Naive thymus-derived CD4-positive, alpha-beta T cell (primary cell): ENCODE measurements around the gene TAF1B. TPM values are rescaled to one million over a fixed set of nuclear protein-coding genes. Genes with fewer than 3 reads are reported as not detected.
A peak's percentile ranks its signal among the peaks of the same experiment; 100 is the strongest.

Source experiments
- ATAC-seq: fragments of 150-1000 bp; cut with Tn5 transposase; 2 replicates; pipeline ENCODE4 v1.10.0; 2021; ENCODE audit warnings: mild to moderate bottlenecking, moderate library complexity
- CTCF ChIA-PET: fragments of 350-600 bp; sonication (Branson Sonifier 250); formaldehyde crosslinking; loops from one replicate; lab custom pipeline; 2021; ENCODE audit warnings: antibody characterized with exemption; lab: Charles Lee
- POLR2A ChIA-PET: fragments of 350-600 bp; sonication (Branson Sonifier 250); formaldehyde crosslinking; loops from one replicate; lab custom pipeline; 2021; ENCODE audit warnings: antibody characterized with exemption, inconsistent platforms; lab: Charles Lee
- DNase-seq, 9 donors: peaks; one replicate each; pipeline versions ENCODE4 v3.0.0 to v3.0.0-alpha.2; 2020 to 2022; ENCODE audit warnings: mixed read lengths in 1 of 9
- H3K27ac ChIP-seq: one replicate; pipeline ENCODE4 v1.7.0; 2013; ENCODE audit warnings: mild to moderate bottlenecking, low read depth, low read length, moderate library complexity
- H3K27me3 ChIP-seq, 2 donors: one replicate each; pipeline ENCODE4 v1.7.0; 2013; ENCODE audit warnings: low read length in 2 of 2, mild to moderate bottlenecking in 2 of 2, moderate library complexity in 2 of 2; ENCODE audit not compliant: control insufficient read depth in 2 of 2, insufficient read depth in 2 of 2
- H3K36me3 ChIP-seq, 3 experiments: 1 replicate in 2 of 3; 2 replicates in 1 of 3; pipeline ENCODE4 v1.7.0; 2013; ENCODE audit warnings: low read length in 3 of 3, mild to moderate bottlenecking in 3 of 3, moderate library complexity in 1 of 3; ENCODE audit not compliant: insufficient read depth in 3 of 3, control insufficient read depth in 2 of 3
- H3K4me1 ChIP-seq, 2 donors: one replicate each; pipeline ENCODE4 v1.7.0; 2013; ENCODE audit warnings: low read length in 2 of 2, mild to moderate bottlenecking in 2 of 2, moderate library complexity in 1 of 2; ENCODE audit not compliant: control insufficient read depth in 2 of 2, insufficient read depth in 2 of 2
- H3K4me3 ChIP-seq: 2 replicates; pipeline ENCODE4 v1.7.0; 2013; ENCODE audit warnings: mild to moderate bottlenecking, low read length
- H3K9me3 ChIP-seq, 3 experiments: 1 replicate in 2 of 3; 2 replicates in 1 of 3; pipeline ENCODE4 v1.7.0; 2013; ENCODE audit warnings: low read length in 3 of 3; ENCODE audit not compliant: control insufficient read depth in 2 of 3
- H3K27ac Mint-ChIP-seq, 9 donors: one replicate each; pipeline ENCODE4 v1.8.0; 2020 to 2022; ENCODE audit warnings: mixed read lengths in 9 of 9, mild to moderate bottlenecking in 8 of 9, moderate library complexity in 5 of 9, inconsistent platforms in 2 of 9
- H3K27me3 Mint-ChIP-seq, 5 donors: one replicate each; pipeline ENCODE4 v1.8.0; 2021 to 2022; ENCODE audit warnings: mixed read lengths in 5 of 5, mild to moderate bottlenecking in 1 of 5
- H3K36me3 Mint-ChIP-seq, 5 donors: one replicate each; pipeline ENCODE4 v1.8.0; 2020 to 2022; ENCODE audit warnings: mixed read lengths in 5 of 5, mild to moderate bottlenecking in 3 of 5, inconsistent platforms in 1 of 5
- H3K4me1 Mint-ChIP-seq, 7 donors: one replicate each; pipeline ENCODE4 v1.8.0; 2020 to 2022; ENCODE audit warnings: mixed read lengths in 7 of 7, mild to moderate bottlenecking in 3 of 7, inconsistent platforms in 1 of 7
- H3K4me3 Mint-ChIP-seq, 10 donors: one replicate each; pipeline ENCODE4 v1.8.0; 2020 to 2022; ENCODE audit warnings: mild to moderate bottlenecking in 10 of 10, mixed read lengths in 10 of 10, moderate library complexity in 6 of 10, inconsistent platforms in 2 of 10
- H3K9me3 Mint-ChIP-seq, 11 donors: one replicate each; pipeline ENCODE4 v1.8.0; 2020 to 2022; ENCODE audit warnings: mixed read lengths in 11 of 11, mild to moderate bottlenecking in 4 of 11, inconsistent platforms in 1 of 11, moderate library complexity in 1 of 11
- intact Hi-C, 2 donors: fragments of 100-400 bp; cut with micrococcal nuclease; formaldehyde crosslinking; loops; one replicate each; pipeline ENCODE4 v1.15.1; 2023
- polyA plus RNA-seq, 2 donors: library from polyadenylated mRNA; unstranded; fragments of 300-500 nt; fragmentation: Illumina TruSeq; gene quantifications; one replicate each; pipeline ENCODE4 v1.2.3, GENCODE V29; 2021
- total RNA-seq, 6 experiments: library from RNA in 5 of 6; stranded (reverse) in 5 of 6; gene quantifications; 1 replicate in 5 of 6; 2 replicates in 1 of 6; pipeline ENCODE4 v1.2.3 and lab custom pipeline; 2021 to 2026

The TAF1B gene
- total and polyA plus RNA-seq, 7 experiments from 2014 or later = 7.2 to 28.2 (median 16.0) TPM

GRCh38 chr2:9946818-9947217, 103.5 kb downstream of the TAF1B start:
- H3K27ac ChIP-seq = no peak overlapping the region
- Mint-ChIP-seq H3K36me3 (no peaks in the 10 kb centered on the region), H3K27ac (no peak overlapping the region), H3K4me1 (peaks cover 0 to 7% (median 4%) of the 10 kb centered on the region in 7 donors), H3K27me3 (peaks cover 9 to 65% (median 26%) of the 10 kb centered on the region in 5 donors), H3K9me3 (no peaks in the 10 kb centered on the region), H3K4me3 (no peak overlapping the region)
- H3K27me3 ChIP-seq = no peaks in the 10 kb centered on the region
- DNase-seq = no peak
- H3K4me1 ChIP-seq = no peaks in the 10 kb centered on the region
- H3K9me3 ChIP-seq = no peaks in the 10 kb centered on the region
- POLR2A ChIA-PET = interaction anchor here (0.7 kb wide), 1 partner anchor 21 kb away, joined by 3 read pairs; no protein-coding TSS in a partner anchor
- H3K36me3 ChIP-seq = no peaks in the 10 kb centered on the region
- H3K4me3 ChIP-seq = no peak overlapping the region
- ATAC-seq = no peak
- CTCF ChIA-PET = no interaction called here
- intact Hi-C loops = no loop called here

- no peak for DNase-seq
- ATAC-seq = no peak
- H3K27ac Mint-ChIP-seq = peak overlapping the region in 1 of 9 donors; percentile 76
- H3K4me3 Mint-ChIP-seq = peak overlapping the region in 5 of 10 donors; percentile 36 to 90 (median 45)
- Histone ChIP-seq H3K27me3 (no peaks in the 10 kb centered on the region), H3K9me3 (no peaks in the 10 kb centered on the region), H3K36me3 (no peaks in the 10 kb centered on the region), H3K27ac (no peak overlapping the region), H3K4me1 (no peaks in the 10 kb centered on the region), H3K4me3 (no peak overlapping the region)
- H3K9me3 Mint-ChIP-seq = no peaks in the 10 kb centered on the region
- H3K27me3 Mint-ChIP-seq = peaks cover 20 to 78% (median 36%) of the 10 kb centered on the region in 5 donors
- no peaks in the 10 kb centered on the region for H3K36me3 Mint-ChIP-seq
- CTCF ChIA-PET = interaction anchor here (1.3 to 1.6 kb wide), 2 partner anchors 36 kb away, joined by 3 to 5 read pairs; no protein-coding TSS in a partner anchor
- H3K4me1 Mint-ChIP-seq = peaks cover 0 to 13% (median 8%) of the 10 kb centered on the region in 7 donors
- intact Hi-C loops = no loop called here
- POLR2A ChIA-PET = interaction anchor here (1.0 kb wide), 1 partner anchor 105 kb away, joined by 3 read pairs; the partner anchor contains the start of gene TAF1B
Measured at GRCh38 chr2:9948721-9949120, 105.4 kb downstream of the TAF1B start.

DNA sequence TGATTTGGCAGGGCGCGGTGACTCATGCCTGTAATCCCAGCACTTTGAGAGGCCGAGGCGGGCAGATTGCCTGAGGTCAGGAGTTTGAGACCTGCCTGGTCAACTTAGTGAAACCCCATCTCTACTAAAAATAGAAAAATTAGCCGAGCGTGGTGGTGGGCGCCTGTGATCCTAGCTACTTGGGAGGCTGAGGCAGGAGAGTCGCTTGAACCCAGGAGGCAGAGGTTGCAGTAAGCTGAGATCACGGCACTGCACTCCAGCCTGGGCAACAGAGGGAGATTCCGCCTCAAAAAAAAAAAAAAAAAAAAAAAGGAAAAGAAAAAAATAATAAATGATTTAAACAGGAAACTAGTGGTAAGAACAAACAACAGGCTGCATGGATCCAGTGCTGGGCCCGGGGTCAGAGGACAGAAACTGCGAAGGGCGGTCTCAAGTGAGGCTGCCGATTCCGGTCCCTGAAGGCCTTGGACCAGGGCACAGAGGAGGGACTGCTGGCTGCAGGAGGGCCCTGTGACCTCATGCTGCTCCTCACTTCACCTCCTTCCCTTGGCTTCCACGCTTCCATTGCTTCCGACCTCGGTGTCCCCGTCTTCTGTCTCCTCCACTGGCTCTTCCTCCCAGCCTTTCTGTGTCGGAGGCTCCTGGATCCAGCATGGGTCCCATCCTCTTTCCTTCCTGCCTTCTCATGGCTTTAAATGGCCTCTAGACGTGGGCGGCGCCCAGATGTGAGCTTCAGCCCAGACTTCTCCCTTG, 106.1 kb downstream of the TAF1B start:
- no peak overlapping the region for H3K27ac ChIP-seq
- Mint-ChIP-seq H3K9me3 (no peaks in the 10 kb centered on the region), H3K36me3 (no peaks in the 10 kb centered on the region), H3K4me1 (peaks cover 0 to 13% (median 8%) of the 10 kb centered on the region in 7 donors), H3K27me3 (peaks cover 23 to 79% (median 42%) of the 10 kb centered on the region in 5 donors), H3K4me3 (peak overlapping the region; percentile 66 to 90 (median 86)), H3K27ac (peak overlapping the region in 3 of 9 donors; percentile 2 to 34 (median 5))
- no peaks in the 10 kb centered on the region for H3K27me3 ChIP-seq
- ATAC-seq (no peak), DNase-seq (no peak)
- H3K9me3 ChIP-seq = no peaks in the 10 kb centered on the region
- ChIA-PET CTCF (interaction anchor here (1.6 kb wide), 1 partner anchor 35 kb away, joined by 3 read pairs; no protein-coding TSS in a partner anchor), POLR2A (interaction anchor here (1.0 kb wide), 1 partner anchor 106 kb away, joined by 3 read pairs; the partner anchor contains the start of gene TAF1B)
- H3K4me1 ChIP-seq = no peaks in the 10 kb centered on the region
- no peaks in the 10 kb centered on the region for H3K36me3 ChIP-seq
- intact Hi-C loops = no loop called here
- H3K4me3 ChIP-seq = no peak overlapping the region

GRCh38 chr2:9949992-9950520, 106.8 kb downstream of the TAF1B start:
- CTCF ChIA-PET = interaction anchor here (1.6 kb wide), 1 partner anchor 34 kb away, joined by 3 read pairs; no protein-coding TSS in a partner anchor
- no peaks in the 10 kb centered on the region for H3K36me3 ChIP-seq
- ATAC-seq (no peak), DNase-seq (no peak)
- H3K9me3 ChIP-seq = no peaks in the 10 kb centered on the region
- H3K27me3 ChIP-seq = no peaks in the 10 kb centered on the region
- H3K4me3 ChIP-seq = no peak overlapping the region
- H3K27me3 Mint-ChIP-seq = peaks cover 26 to 79% (median 45%) of the 10 kb centered on the region in 5 donors
- no peaks in the 10 kb centered on the region for H3K4me1 ChIP-seq
- POLR2A ChIA-PET = no interaction called here
- no peaks in the 10 kb centered on the region for H3K36me3 Mint-ChIP-seq
- no peak overlapping the region for H3K27ac ChIP-seq
- H3K27ac Mint-ChIP-seq = peak overlapping the region in 4 of 9 donors; percentile 5 to 74 (median 28)
- H3K9me3 Mint-ChIP-seq = no peaks in the 10 kb centered on the region
- intact Hi-C loops = loop anchor here (2.0 to 10.0 kb wide), 7 partner anchors 35 to 1395 kb away; partner anchors contain the start of genes ODC1 (in 2 of the 2), ADAM17 (in 1 of the 2), HPCAL1 (in 1 of the 2) and ROCK2 (in 1 of the 2)
- H3K4me1 Mint-ChIP-seq = peaks cover 0 to 13% (median 8%) of the 10 kb centered on the region in 7 donors
- H3K4me3 Mint-ChIP-seq = peak overlapping the region; percentile 66 to 90 (median 86)

DNA sequence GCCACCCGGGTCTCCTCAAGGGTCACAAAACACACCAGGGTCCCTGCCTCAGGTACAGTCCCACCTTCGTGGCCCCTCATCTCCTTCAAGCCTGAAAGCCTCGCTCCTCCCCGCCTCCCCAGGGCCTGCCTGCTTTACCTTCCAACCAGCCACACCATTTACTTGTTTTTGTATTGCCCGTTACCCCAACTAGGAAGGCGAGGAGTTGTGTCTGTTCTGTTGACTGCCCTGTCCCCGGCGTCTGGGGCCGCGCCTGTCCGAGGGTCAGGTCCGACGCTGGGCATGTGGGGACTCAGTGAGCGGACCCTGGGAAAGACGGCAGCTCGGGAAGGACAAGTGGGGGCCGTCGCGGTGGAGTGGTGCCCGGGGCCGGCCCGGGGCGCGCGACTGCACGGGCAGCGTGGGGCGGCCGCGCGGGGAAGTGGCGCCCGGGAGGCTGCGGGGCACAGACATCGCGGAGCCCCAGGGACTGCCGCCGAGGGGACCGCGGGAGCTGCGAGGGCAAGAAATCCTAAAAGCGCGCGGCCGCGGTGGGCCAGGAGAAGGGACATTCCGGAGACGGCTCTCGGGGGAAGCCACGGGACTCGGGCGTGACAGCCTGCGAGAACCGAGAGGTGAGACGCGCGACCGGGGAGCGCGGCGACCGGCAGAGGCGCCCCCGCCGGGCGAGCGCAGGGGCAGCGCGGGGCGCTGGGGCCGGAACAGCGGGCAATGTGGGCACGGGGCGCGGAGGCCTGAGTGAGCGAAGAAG, 107.4 kb downstream of the TAF1B start:
- H3K27me3 Mint-ChIP-seq = peaks cover 23 to 80% (median 43%) of the 10 kb centered on the region in 5 donors
- peak overlapping the region in 7 of 9 donors; percentile 5 to 77 (median 42) for H3K27ac Mint-ChIP-seq
- no peaks in the 10 kb centered on the region for H3K9me3 Mint-ChIP-seq

GRCh38 chr2:9951272-9951521, 107.9 kb downstream of the TAF1B start:
- Histone ChIP-seq H3K27ac (peak overlapping the region; percentile 63), H3K36me3 (no peaks in the 10 kb centered on the region), H3K9me3 (no peaks in the 10 kb centered on the region), H3K27me3 (no peaks in the 10 kb centered on the region), H3K4me3 (peak overlapping the region; percentile 57), H3K4me1 (no peaks in the 10 kb centered on the region)
- H3K4me1 Mint-ChIP-seq = peaks cover 0 to 13% (median 8%) of the 10 kb centered on the region in 7 donors
- H3K9me3 Mint-ChIP-seq = no peaks in the 10 kb centered on the region
- peaks cover 19 to 77% (median 39%) of the 10 kb centered on the region in 5 donors for H3K27me3 Mint-ChIP-seq
- no peak overlapping the region for H3K27ac Mint-ChIP-seq
- DNase-seq (no peak), ATAC-seq (no peak)
- CTCF ChIA-PET = interaction anchor here (0.6 kb wide), 1 partner anchor 734 kb away, joined by 3 read pairs; no protein-coding TSS in a partner anchor
- POLR2A ChIA-PET = no interaction called here
- intact Hi-C loops = loop anchor here (1.0 to 10.0 kb wide), 11 partner anchors 34 to 1394 kb away; partner anchors contain the start of genes ODC1 (in 2 of the 2), ADAM17 (in 1 of the 2), HPCAL1 (in 1 of the 2) and ROCK2 (in 1 of the 2)
- peak overlapping the region in 8 of 10 donors; percentile 69 to 86 (median 80) for H3K4me3 Mint-ChIP-seq
- no peaks in the 10 kb centered on the region for H3K36me3 Mint-ChIP-seq

More for the DNA sequence above, 107.4 kb downstream of the TAF1B start:
- Histone ChIP-seq H3K9me3 (no peaks in the 10 kb centered on the region), H3K36me3 (no peaks in the 10 kb centered on the region), H3K4me3 (peak overlapping the region; percentile 57), H3K27ac (peak overlapping the region; percentile 63), H3K27me3 (no peaks in the 10 kb centered on the region), H3K4me1 (no peaks in the 10 kb centered on the region)
- Mint-ChIP-seq H3K4me1 (peaks cover 0 to 13% (median 8%) of the 10 kb centered on the region in 7 donors), H3K4me3 (peak overlapping the region; percentile 66 to 90 (median 86)), H3K36me3 (no peaks in the 10 kb centered on the region)
- ATAC-seq (peak; percentile 55), DNase-seq (peak in 4 of 9 donors; percentile 4 to 53 (median 26))
- ChIA-PET POLR2A (no interaction called here), CTCF (interaction anchor here (0.6 kb wide), 1 partner anchor 734 kb away, joined by 3 read pairs; no protein-coding TSS in a partner anchor)
- intact Hi-C loops = loop anchor here (1.0 to 10.0 kb wide), 11 partner anchors 34 to 1394 kb away; partner anchors contain the start of genes ODC1 (in 2 of the 2), ADAM17 (in 1 of the 2), HPCAL1 (in 1 of the 2) and ROCK2 (in 1 of the 2)
